Spinal cord (tissue), 10 donors: ENCODE measurements around the gene PALLD. TPM values are rescaled to one million over a fixed set of nuclear protein-coding genes. Genes with fewer than 3 reads are reported as not detected.

Experiments
- DNase-seq, 6 donors: peaks; one replicate each; pipeline versions ENCODE4 v3.0.0 to v3.0.0-alpha.2; 2013 to 2015; ENCODE audit warnings: low spot score in 6 of 6, low read depth in 4 of 6
- H3K27ac ChIP-seq: one replicate; pipeline ENCODE4 v1.5.1; 2013; ENCODE audit warnings: low read depth, low read length, control low read depth
- H3K27me3 ChIP-seq: one replicate; pipeline ENCODE4 v1.6.1; 2013; ENCODE audit warnings: low read length; ENCODE audit not compliant: control insufficient read depth, insufficient read depth
- H3K36me3 ChIP-seq: one replicate; pipeline ENCODE4 v1.6.1; 2013; ENCODE audit warnings: low read length; ENCODE audit not compliant: control insufficient read depth, insufficient read depth
- H3K4me1 ChIP-seq: one replicate; pipeline ENCODE4 v1.6.1; 2013; ENCODE audit warnings: low read length; ENCODE audit not compliant: control insufficient read depth, insufficient read depth
- H3K4me3 ChIP-seq: one replicate; pipeline ENCODE4 v1.5.1; 2013; ENCODE audit warnings: low read depth, low read length, control low read depth
- H3K9me3 ChIP-seq: one replicate; pipeline ENCODE4 v1.6.1; 2013; ENCODE audit warnings: low read length; ENCODE audit not compliant: control insufficient read depth, insufficient read depth
- WGBS: methylation state at CpG from one replicate; pipeline ENCODE4 v1.1.5; 2013; ENCODE audit warnings: missing lambda C conversion rate; ENCODE audit not compliant: insufficient coverage; 5-methylcytosine and 5-hydroxymethylcytosine counted together
- polyA plus RNA-seq, 2 donors: library from polyadenylated mRNA; unstranded; fragments of 120-200 nt; gene quantifications; one replicate each; pipeline ENCODE4 v1.2.1, GENCODE V29; 2013; ENCODE audit not compliant: insufficient read length in 2 of 2
- total RNA-seq, 2 donors: library from RNA; depleted of rRNA in 1 of 2; stranded (reverse); fragments of 120-200 nt in 1 of 2; fragments of >200 nt in 1 of 2; gene quantifications; one replicate each; pipeline versions ENCODE4 v1.2.3 to v1.2.4, GENCODE V29; 2013 to 2014
- donor health status: healthy.

Gene PALLD
- total and polyA plus RNA-seq, 4 donors, result 45.9 to 71.1 (median 62.4) TPM

- Histone ChIP-seq H3K27ac (no peak overlapping the region), H3K4me3 (no peak overlapping the region), H3K9me3 (no peaks in the 10 kb centered on the region), H3K36me3 (peaks cover 7% of the 10 kb centered on the region), H3K27me3 (no peaks in the 10 kb centered on the region), H3K4me1 (peaks cover 3% of the 10 kb centered on the region)
- DNase-seq, result no peak
- 85% methylated on average over 5 of the region's 8 CpGs for WGBS
Measured at GRCh38 chr4:168884251-168885124, 387.6 kb downstream of the PALLD start.

DNA sequence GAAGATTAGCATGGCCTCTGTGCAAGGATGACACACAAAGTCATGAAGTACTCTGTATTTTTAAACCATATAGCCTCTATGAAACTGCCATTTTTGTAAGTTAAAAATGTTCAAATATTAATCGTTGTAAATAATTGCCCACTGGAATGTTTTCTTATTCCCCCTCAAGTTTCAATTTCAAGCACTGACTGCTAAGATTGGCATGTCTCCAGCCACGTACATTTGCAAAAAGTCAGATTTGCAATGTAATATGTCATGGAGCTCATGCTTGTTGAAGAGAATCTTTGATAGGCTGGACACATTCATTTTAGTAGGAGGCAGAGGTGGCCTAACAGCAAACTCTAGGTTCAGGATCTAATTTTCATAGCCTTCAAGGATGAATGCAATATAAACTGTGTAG is 388.5 kb downstream of the PALLD start:
- peaks cover 3% of the 10 kb centered on the region for H3K4me1 ChIP-seq
- no peak for DNase-seq

GRCh38 chr4:168886351-168886750 is 389.5 kb downstream of the PALLD start:
- Histone ChIP-seq H3K4me1 (no peaks in the 10 kb centered on the region), H3K27ac (no peak overlapping the region), H3K4me3 (no peak overlapping the region), H3K9me3 (no peaks in the 10 kb centered on the region), H3K27me3 (no peaks in the 10 kb centered on the region), H3K36me3 (peaks cover 8% of the 10 kb centered on the region)
- DNase-seq, result no peak

More for the DNA sequence above, 388.5 kb downstream of the PALLD start:
- no peaks in the 10 kb centered on the region for H3K27me3 ChIP-seq
- no peak overlapping the region for H3K27ac ChIP-seq
- H3K9me3 ChIP-seq, result no peaks in the 10 kb centered on the region
- H3K36me3 ChIP-seq, result peaks cover 7% of the 10 kb centered on the region
- 80% methylated on average over 1 of the region's 2 CpGs for WGBS
- H3K4me3 ChIP-seq, result no peak overlapping the region

- Histone ChIP-seq H3K36me3 (peaks cover 9% of the 10 kb centered on the region), H3K4me3 (no peak overlapping the region), H3K27ac (no peak overlapping the region), H3K27me3 (no peaks in the 10 kb centered on the region), H3K9me3 (no peaks in the 10 kb centered on the region), H3K4me1 (no peaks in the 10 kb centered on the region)
- WGBS, result no CpG with 5 or more reads among the region's 1 CpG
- no peak for DNase-seq
Measured at GRCh38 chr4:168887809-168888208, 391.0 kb downstream of the PALLD start.

DNA sequence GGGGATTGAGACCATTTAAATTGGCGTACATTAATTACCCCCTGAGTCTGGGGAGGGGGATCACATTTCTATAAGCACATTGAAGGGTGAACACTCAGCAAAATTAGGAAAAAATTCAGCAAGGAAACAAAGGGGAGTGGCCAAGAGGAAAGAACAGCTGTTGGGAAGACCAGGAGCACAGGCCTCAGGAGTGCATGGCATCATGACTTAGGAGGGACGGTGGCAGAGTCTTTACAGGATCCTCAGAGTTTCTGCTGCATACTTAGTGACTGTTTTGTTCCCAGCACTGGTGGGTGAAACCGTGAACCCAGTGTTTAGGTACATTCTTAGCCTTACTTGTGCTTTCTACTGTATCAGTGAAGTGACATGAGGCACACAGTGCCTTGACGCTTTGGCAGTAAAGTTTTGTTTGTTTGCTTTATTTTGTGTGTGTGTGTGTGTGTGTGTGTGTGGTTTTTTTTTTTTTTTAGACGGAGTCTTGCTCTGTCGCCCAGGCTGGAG is 391.9 kb downstream of the PALLD start:
- DNase-seq, result no peak
- H3K9me3 ChIP-seq, result no peaks in the 10 kb centered on the region
- H3K4me3 ChIP-seq, result no peak overlapping the region
- H3K36me3 ChIP-seq, result peaks cover 8% of the 10 kb centered on the region
- H3K27me3 ChIP-seq, result no peaks in the 10 kb centered on the region
- WGBS, result 93% methylated on average over 3 of the region's 6 CpGs
- no peak overlapping the region for H3K27ac ChIP-seq
- H3K4me1 ChIP-seq, result no peaks in the 10 kb centered on the region

GRCh38 chr4:168891086-168891485 is 394.2 kb downstream of the PALLD start:
- Histone ChIP-seq H3K9me3 (no peaks in the 10 kb centered on the region), H3K4me3 (no peak overlapping the region), H3K27me3 (no peaks in the 10 kb centered on the region), H3K36me3 (peaks cover 13% of the 10 kb centered on the region), H3K4me1 (no peaks in the 10 kb centered on the region), H3K27ac (no peak overlapping the region)
- DNase-seq, result no peak
- no CpG with 5 or more reads among the region's 2 CpGs for WGBS

GRCh38 chr4:168891688-168892087 is 394.8 kb downstream of the PALLD start:
- Histone ChIP-seq H3K27me3 (no peaks in the 10 kb centered on the region), H3K4me1 (no peaks in the 10 kb centered on the region), H3K27ac (no peak overlapping the region), H3K4me3 (no peak overlapping the region), H3K36me3 (peaks cover 13% of the 10 kb centered on the region), H3K9me3 (no peaks in the 10 kb centered on the region)
- DNase-seq, result no peak
- no CpG with 5 or more reads among the region's 3 CpGs for WGBS

DNA sequence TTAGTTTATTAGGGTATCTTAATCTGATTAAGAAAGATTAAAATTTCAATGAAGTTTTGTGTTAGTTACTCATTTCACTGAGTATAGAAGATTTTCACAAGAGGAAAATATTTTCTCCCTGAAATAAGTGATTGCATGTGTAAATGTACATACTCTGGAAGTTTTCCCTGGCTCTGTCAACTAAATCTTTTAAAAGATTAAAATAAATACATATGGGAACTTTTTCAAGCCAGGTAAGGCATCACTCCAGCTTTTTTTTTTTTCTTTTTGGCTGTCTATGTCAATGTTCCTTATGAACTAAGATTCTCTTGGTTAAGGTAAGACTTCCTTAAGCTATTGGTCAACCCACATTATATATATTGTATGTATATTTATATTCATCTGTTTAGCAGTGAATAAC is 395.6 kb downstream of the PALLD start:
- no peaks in the 10 kb centered on the region for H3K9me3 ChIP-seq
- H3K4me3 ChIP-seq, result no peak overlapping the region
- peaks cover 16% of the 10 kb centered on the region for H3K36me3 ChIP-seq
- DNase-seq, result peak in 1 of 6 donors; percentile 31
- no peaks in the 10 kb centered on the region for H3K27me3 ChIP-seq
- H3K27ac ChIP-seq, result no peak overlapping the region
- no peaks in the 10 kb centered on the region for H3K4me1 ChIP-seq

DNA sequence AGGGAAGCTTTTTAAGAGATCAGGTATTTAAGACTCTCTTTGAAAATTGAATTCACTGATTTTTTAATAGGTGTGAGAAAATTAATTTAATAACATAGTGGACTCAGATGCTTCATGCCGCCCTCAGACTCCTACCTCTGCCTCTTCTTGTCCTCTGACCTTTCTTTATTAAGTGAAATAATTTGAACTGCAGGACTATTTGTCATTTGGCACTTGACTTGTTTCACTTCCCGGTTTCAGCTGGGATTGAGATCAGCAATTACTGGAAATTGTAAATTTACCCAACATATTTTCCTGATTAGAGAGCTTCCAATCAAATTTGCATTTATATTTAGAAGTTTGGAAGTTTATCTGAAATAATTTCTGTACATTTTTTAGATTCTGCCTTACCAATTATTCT is 396.4 kb downstream of the PALLD start:
- no CpG with 5 or more reads among the region's 2 CpGs for WGBS
- no peaks in the 10 kb centered on the region for H3K4me1 ChIP-seq
- H3K9me3 ChIP-seq, result no peaks in the 10 kb centered on the region
- no peak overlapping the region for H3K4me3 ChIP-seq
- H3K27ac ChIP-seq, result no peak overlapping the region
- H3K27me3 ChIP-seq, result no peaks in the 10 kb centered on the region
- no peak for DNase-seq
- peaks cover 18% of the 10 kb centered on the region for H3K36me3 ChIP-seq

DNA sequence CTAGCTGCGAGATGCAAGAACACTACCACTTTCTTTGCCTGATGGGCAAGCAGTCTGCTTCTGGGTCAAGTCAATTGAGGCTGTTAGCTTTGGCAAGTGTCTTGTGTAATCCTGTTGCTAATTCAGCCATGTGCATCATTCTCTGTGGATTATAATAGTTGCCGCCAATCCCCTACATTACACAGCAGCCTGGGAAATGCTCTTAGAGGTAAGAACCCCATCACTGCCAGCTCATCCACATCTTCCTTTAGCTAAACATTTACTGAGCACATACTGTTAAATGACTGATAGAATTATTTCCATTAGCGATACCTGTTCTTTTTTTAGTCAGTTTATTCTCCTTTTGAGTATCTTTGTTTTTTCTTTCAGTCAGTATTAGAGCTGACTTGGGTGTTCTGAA is 397.0 kb downstream of the PALLD start:
- Histone ChIP-seq H3K27me3 (no peaks in the 10 kb centered on the region), H3K36me3 (peaks cover 18% of the 10 kb centered on the region), H3K9me3 (no peaks in the 10 kb centered on the region), H3K27ac (no peak overlapping the region), H3K4me3 (no peak overlapping the region), H3K4me1 (no peaks in the 10 kb centered on the region)
- WGBS, result 75% methylated on average over 1 of the region's 3 CpGs
- peak in 1 of 6 donors; percentile 14 for DNase-seq
